IPS DF 4.7 (cell line): ENCODE data around the gene DIS3.
A peak's percentile ranks its signal among the peaks of the same experiment; 100 is the strongest.
"Not testable (repeated sequence)": the region's sequence is repeated elsewhere in the genome, so short reads cannot be mapped to it uniquely, and the experiment has no call there.

ENCODE experiments used
- DNase-seq: peaks from one replicate; pipeline ENCODE4 v3.0.0-alpha.2; 2013; ENCODE audit warnings: low spot score; ENCODE audit errors: extremely low read depth

The DIS3 gene

GRCh38 chr13:72740015-72740414, 41.7 kb downstream of the DIS3 start:
- DNase-seq, result no peak

DNA sequence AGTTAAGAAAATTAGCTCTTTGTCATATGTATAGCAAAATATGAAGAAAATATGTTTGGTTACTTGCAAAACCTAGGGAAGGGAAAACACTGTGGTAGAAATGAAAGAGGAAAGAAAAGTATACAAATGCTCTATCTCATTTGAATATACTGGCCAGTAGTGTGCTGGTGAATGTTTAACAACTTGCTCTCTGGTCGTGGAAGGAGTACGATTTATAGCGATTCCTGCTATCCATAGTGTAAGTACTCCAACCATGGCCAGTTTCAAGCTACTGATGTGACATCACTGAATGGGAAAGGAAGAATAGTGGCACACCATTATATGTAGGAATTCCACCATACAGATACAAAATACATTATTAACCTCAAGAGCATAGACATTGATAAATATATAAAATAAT, 44.7 kb downstream of the DIS3 start:
- no peak for DNase-seq

GRCh38 chr13:72728290-72728605, 53.5 kb downstream of the DIS3 start:
- DNase-seq, result no peak

- DNase-seq, result peak; percentile 92
Observed at GRCh38 chr13:72727417-72728289, 54.0 kb downstream of the DIS3 start, which contains the start of the genes BORA and MZT1. TSS of gene BORA (plus strand) at chr13:72727923. CDS start at chr13:72728941, 1,018 bp downstream. TSS of gene MZT1 (minus strand) at chr13:72727629. CDS start at chr13:72727602, 27 bp downstream.

- no peak for DNase-seq
Observed at GRCh38 chr13:72726726-72727416, 54.8 kb downstream of the DIS3 start.

DNA sequence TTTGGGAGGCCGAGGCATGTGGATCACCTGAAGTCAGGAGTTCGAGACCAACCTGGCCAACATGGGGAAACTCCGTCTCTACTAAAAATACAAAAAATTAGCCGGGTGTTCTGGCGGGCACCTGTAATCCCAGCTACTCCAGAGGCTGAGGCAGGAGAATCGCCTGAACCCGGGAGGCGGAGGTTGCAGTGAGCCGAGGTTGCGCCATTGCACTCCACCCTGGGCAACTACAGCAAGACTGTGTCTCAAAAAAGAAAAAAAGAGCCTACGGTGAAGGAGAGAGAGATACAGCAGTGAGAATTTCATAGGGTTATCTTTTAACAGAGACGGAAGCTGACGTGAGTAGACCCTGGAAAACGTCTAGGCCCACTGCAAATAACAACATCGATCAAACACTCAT, 55.5 kb downstream of the DIS3 start:
- DNase-seq, result not testable (repeated sequence)

DNA sequence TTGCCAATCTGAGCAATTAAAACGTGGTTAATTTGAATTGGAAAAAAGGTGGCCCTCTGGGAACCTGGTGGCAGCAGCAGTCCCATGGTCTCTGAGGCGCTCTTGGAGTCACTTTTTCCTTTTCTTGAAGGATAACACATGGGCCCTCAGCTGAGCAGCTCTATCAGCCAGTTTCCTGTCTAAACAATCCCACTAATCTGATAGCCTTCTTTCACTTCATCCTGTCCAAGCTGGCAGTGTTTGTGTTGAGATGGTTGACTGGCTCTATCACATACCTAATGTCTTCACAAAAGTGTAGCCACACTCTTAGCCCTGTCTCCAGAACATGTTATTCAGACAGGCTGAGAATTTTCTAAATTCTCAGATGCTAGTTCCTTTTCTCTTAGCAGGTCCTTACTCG, 64.9 kb downstream of the DIS3 start:
- no peak for DNase-seq
